GM21786 (cell line): Measurements from ENCODE around the gene EHBP1L1.

ENCODE experiments used
- ATAC-seq: cut with Tn5 transposase; IDR thresholded peaks from one replicate; pipeline ENCODE4 v1.9.1; 2021; ENCODE audit not compliant: unreplicated experiment

The EHBP1L1 gene

GRCh38 chr11:65576867-65577755, 1.3 kb downstream of the EHBP1L1 start:
- no peak for ATAC-seq

- no peak for ATAC-seq
Observed at GRCh38 chr11:65577756-65578109, 1.9 kb downstream of the EHBP1L1 start.

GRCh38 chr11:65578134-65578533, 2.3 kb downstream of the EHBP1L1 start:
- no peak for ATAC-seq

- ATAC-seq, result no peak
Observed at GRCh38 chr11:65578667-65579066, 2.8 kb downstream of the EHBP1L1 start.

GRCh38 chr11:65579291-65579690, 3.4 kb downstream of the EHBP1L1 start:
- ATAC-seq, result no peak

- ATAC-seq, result no peak
Observed at GRCh38 chr11:65580031-65580692, 4.3 kb downstream of the EHBP1L1 start.

- no peak for ATAC-seq
Observed at GRCh38 chr11:65580756-65581155, 4.9 kb downstream of the EHBP1L1 start.

GRCh38 chr11:65581928-65582327, 6.1 kb downstream of the EHBP1L1 start:
- ATAC-seq, result no peak

- no peak for ATAC-seq
Observed at GRCh38 chr11:65583589-65583988, 7.7 kb downstream of the EHBP1L1 start.

GRCh38 chr11:65584106-65584505, 8.3 kb downstream of the EHBP1L1 start:
- ATAC-seq, result no peak

GRCh38 chr11:65584723-65585171, 8.9 kb downstream of the EHBP1L1 start:
- ATAC-seq, result no peak

GRCh38 chr11:65585396-65586246, 9.8 kb downstream of the EHBP1L1 start:
- no peak for ATAC-seq

GRCh38 chr11:65586247-65586630, 10.4 kb downstream of the EHBP1L1 start:
- no peak for ATAC-seq

- no peak for ATAC-seq
Observed at GRCh38 chr11:65586676-65587075, 10.8 kb downstream of the EHBP1L1 start.

- ATAC-seq, result peak; percentile 79
Observed at GRCh38 chr11:65588199-65589054, 12.6 kb downstream of the EHBP1L1 start.

- no peak for ATAC-seq
Observed at GRCh38 chr11:65589444-65590239, 13.8 kb downstream of the EHBP1L1 start.

GRCh38 chr11:65590240-65590738, 14.4 kb downstream of the EHBP1L1 start:
- ATAC-seq, result no peak

- ATAC-seq, result no peak
Observed at GRCh38 chr11:65591939-65592857, 16.3 kb downstream of the EHBP1L1 start.
